HL-60/S4 treated with phorbol 12-myristate 13-acetate at 8.2 ng/mL for 4 days and 3 days (cell line): ENCODE data around the gene FAM53B.

Source experiments
- in situ Hi-C: fragments of 300-500 bp; cut with MboI; formaldehyde crosslinking; loops from 2 replicates; pipeline ENCODE4 v1.15.0; 2022; ENCODE audit warnings: low sequenced_read_pairs

FAM53B gene

DNA sequence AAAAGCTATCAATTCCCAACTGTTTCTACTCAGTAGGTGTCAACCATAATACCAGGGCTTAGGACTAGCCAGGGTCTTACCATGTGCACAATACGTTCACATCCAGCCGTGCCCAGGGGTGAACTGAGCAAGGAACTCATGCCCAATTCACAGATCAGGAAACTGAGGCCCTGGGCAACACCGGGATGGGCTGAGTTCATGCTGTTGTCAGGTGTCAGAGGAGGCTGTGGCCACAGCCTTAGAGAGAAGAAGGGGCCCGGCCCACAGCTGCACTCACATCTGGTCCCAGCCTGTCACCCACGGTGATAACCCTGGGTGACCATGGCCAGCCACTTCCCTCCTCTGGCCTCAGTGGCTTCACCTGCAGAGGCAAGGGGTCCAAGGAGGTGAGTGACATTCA, 92.0 kb downstream of the FAM53B start:
- in situ Hi-C loops: no loop called here

DNA sequence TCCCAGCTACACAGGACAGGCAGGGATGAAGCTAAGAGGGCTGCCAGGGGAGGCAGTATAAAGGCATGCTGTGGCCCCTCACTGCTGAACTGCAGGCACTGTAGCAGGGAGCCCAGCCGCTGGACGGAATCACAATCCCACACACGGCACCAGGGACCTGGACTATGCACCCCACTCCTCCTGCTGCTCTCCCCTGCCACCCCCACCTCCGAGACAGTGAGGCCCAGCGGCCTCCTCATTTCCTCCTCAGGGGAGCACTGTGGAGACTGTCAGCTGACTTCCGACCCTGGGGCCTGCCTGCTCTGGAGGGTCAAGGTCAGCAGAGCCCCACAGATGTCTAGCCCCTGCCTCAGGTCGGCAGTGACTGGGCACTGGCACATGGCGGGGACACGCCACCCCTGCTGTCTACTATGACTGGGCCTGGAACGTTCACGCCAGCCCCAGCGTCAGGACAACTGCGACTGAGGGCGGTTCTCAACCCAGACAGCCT, 92.7 kb downstream of the FAM53B start:
- in situ Hi-C loops: no loop called here

DNA sequence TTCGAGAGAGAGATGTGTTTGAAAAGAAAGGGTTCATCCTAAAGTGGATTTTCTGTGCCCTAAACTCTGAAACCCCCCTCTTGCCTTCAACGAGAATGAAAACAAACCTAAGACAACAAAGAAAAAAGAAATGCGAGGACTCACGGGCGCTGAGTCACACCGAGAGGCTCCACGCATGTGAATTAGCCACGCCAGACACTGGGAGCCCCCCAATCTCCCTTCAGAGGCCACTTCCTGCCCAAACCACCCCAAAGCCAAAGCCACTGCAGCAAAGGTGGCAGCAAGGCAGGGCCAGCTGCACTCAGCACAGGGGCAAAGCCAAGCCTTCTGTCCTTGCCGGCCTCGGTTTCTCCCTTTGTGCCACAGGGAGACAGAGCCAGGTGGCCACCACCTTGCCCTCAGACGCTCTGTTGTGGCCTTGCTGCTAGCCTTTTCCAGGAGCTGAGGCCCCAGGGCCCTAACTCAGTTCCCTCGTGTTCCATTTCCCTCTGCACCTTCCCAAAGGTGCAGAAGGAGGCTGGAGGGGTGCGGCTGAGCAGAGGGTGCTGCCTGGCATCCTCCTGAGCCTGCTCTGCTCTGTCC, 93.3 kb downstream of the FAM53B start:
- in situ Hi-C loops: no loop called here

DNA sequence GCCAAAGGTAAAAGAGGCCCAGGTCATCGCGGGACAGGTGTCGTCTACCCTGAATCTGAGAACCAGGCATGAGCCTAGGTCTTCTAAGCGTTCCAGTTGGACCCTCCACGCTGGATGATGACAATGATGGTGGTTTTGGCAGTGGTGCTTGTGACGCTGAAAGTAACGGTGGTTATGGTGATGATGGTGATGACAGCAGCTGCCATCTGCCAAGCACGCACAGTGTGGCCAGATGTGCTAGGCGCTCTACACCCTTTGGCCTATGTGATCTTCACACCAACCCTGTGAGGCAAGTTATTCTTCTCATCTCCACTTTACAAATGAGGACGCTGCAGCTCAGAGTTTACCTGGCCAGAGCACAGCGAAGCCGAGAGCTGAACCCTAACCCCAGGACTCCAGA, 93.9 kb downstream of the FAM53B start:
- in situ Hi-C loops: no loop called here

DNA sequence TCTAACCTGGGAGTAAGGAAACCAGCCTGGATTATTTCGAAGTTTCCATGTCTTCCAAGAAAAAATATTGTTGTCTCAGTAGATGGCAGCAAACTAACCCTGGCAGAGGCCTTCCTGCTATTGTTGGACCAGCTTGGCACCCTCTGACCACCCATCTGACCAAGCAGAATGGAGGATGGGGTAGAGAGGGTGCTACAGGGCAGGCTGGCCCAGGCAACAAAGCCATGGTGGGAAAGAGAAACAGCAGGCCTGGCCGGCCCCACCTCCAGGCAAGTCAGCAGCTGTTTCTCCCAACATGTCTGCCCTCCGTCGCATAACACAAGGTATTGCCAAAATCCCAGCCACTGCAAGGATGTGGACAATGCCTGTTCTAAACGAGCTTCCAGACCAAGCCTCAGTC, 95.0 kb downstream of the FAM53B start:
- in situ Hi-C loops: no loop called here

DNA sequence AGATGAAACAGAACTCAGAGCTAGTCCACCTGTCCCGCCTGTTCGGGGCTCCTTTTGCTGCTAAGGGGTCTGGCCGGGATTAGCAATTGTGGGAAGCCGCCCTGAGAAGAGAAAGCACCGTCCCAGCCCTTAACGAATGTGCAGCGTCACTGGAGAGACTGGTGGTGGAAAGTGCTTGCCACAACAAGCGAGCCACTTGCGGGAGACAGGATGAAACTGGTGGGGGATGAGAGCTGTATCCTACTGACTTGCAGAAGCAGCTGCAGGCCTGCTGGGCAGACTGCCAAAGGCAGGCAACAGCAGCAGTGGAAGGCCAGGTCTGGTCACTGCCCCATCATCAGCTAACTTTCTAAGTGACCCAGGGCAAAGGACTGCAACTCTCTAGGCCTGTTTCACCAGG, 95.4 kb downstream of the FAM53B start:
- in situ Hi-C loops: no loop called here

DNA sequence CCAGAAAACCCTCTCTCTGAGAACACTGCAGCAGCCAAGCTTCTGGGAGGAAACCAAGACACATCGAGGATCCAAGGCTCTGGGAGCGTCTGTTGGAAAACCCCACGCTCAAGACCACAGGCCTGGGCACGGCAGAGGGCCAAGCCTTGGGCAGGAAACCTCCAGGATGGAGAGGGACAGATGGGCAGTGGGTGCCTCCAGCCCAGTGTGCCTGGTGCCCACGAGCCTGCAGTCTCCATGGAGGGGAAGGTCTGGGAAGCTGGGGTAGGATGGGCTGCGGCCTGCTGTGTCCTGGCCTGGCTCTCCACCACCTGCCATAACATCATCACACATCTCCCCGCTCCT, 96.1 kb downstream of the FAM53B start:
- in situ Hi-C loops: no loop called here

DNA sequence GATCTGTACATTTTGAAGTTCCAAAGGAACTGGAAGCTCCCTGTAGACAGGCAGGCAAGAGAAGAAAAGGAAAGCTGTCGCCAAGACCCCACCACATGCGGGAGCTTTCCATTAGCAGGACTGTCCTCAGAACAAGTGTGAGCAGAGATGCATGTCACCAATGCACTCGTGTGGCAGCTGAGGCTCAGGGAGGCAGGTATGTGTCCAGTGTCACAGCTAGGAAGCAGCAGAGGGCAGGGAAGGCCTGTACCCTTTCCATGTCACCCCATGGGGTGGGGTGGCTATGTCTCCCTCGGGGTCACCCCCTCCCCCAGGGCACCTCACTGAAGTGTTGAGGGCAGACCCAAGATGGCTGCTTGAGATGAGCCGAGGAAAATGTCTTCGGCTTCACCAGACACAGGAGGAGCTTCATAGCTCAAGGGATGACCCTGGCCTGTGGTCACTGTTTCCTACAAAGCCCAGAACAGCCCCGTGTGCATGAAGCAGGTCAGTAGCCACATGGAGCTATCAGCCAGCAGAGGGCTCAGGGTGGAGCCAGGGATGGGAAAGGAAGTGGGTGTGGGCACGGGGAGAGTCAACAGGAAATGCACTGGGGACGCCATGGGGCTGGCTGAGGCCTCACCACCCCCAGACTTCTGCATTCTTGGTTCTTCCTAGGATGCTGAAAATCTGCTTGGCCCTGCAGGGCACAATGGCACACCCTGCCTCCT, 96.6 kb downstream of the FAM53B start:
- in situ Hi-C loops: no loop called here

DNA sequence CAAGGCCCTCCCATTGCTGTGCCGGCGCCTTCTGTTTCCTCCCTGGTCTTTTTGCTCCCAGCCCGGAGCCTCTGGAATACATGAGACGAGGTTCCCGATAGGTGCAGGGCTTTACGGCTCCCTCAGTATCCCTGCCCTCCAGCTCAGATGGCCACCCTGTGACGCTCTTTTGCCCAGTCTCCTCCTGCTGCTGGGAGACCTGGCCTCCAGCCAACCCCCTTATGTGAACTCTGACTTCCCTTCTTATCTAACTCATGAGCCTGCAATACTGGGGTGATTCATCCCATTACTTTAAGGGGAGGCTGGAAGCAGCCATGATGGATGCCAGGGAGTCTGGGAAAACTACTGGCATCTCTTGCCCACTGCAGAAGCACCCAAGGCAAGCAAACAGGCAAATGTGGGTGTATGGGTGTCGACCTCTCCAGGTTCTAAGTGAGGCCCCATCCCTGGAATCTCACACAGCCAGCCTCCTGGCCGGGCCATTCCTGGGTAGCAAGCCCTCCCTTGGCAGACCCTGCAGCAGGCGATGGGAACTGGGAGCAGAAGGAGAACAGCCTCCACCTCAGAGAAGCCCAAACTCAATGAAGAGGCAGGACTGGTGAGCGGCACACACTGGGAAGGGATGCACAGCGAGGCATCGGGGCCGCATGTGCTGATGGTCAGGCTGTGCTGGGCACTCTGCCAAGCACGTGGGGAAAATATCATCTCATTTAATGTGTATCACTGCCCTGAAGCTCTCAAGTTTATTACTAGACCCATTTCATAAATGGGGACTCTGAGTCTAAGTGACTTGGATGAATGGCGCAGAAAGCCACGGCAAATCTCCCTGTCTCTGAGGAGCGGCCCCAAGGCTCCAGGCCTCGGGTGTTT, 97.5 kb downstream of the FAM53B start:
- in situ Hi-C loops: no loop called here

DNA sequence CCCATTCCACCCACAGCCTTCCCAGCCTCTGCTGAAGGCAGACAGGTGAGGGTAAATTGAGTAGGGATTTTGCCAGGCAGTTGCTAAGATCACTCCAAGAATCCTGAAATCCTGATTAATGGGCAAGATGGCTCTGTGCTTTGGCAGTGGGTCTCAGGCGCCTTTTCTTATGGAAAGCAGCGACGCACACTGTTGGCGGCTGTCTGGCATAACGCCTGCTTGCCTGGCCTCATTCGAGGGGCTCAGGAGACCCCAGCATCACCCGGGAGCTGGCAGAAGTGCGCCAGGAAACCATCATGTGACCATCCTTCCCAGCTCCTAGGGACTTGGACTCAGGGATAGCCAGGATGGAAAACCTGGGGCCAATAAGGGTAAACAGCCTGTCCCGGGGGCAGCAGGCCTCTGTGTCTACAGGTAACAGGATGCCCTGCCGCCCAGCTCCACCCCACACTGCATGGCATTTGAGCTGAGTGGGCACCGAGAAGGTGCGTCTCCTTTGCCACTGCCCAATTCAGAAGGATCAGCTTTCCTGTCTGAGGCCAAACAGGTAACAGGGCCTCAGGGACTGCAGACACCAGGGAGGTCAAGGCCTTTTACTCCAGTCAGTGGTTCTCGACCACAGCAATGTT, 98.6 kb downstream of the FAM53B start:
- in situ Hi-C loops: no loop called here

DNA sequence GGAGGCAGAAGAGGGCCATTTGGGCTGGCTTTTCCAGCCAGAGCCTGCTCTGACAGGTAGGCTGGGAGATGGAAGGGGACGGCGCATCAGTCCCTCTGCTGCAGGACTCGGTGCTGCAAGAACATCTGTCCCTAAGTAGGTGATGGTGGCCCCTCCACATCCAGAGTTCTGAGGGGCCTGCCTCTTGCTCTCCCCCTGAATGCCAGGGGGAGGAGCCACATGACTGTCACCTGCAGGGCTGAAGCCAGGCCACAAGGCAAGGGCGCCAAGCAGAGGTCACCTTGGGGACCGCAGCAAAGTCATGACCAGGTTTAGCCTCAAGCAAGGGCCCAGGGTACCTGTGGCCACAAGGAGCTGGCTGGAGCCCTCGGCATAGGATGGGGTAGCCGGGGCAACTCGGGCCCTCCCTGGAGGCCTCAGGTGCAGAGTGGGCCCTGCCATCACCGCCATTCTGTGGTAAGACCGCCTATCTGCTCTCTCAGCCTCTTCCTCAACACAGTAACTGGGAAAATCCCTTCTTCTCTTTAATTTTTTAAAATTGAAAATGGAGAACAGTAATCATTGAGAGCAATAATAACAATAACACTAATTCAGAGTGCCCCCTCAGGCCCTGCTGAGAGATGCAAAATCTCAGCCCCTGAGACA, 99.3 kb downstream of the FAM53B start:
- in situ Hi-C loops: no loop called here

DNA sequence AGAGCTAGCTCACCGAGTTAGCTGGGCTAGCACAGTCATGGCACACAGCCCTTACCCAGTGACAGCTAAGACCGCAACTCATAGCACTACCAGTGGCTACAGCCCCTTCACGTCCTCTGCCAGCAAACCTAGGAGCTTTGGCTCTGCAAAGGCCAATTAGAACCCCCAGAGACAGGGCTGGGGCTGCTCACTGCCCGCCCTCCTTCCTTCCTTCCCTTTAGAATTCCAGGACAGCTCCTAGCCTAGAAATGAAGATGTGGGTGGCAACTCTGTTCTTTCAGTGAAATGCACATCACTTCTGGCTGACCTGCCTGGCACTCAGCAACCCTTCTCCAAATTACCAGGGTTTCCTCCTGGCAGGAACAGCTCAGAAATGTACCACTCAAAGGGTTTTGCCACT, 99.9 kb downstream of the FAM53B start:
- in situ Hi-C loops: no loop called here

DNA sequence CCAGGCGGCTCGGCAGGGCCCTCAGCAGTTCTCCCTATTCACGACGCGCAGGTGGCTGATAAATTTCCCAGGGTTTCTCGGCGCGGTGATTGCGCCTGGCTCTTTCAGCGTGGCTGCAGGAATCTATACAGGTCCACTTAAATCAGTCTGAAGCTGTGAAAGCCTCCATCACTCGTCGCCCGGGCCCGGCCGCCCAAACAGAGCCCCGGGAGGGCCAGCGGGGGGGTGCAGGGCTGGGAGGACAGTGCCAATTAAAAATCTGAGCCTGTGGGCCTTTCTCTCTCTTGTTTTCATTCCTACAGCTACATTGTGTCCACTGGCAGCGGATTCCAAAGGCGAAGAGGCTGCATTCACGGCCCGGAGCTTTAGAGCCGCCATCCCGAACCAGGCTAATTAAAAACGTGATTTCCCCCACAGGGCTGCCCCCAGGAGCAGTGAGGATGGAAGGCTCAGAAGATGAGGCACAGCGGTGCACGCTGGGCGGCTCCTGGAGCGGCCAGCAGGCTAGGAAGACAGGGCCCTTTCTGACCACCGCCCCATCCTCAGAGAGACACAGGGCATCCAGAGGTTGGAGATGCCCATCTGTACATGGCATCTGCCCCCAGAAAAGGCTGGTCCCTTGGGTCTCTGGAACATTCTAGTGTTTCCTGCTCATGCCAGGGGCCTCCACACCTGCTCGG, 100.7 kb downstream of the FAM53B start:
- in situ Hi-C loops: no loop called here

DNA sequence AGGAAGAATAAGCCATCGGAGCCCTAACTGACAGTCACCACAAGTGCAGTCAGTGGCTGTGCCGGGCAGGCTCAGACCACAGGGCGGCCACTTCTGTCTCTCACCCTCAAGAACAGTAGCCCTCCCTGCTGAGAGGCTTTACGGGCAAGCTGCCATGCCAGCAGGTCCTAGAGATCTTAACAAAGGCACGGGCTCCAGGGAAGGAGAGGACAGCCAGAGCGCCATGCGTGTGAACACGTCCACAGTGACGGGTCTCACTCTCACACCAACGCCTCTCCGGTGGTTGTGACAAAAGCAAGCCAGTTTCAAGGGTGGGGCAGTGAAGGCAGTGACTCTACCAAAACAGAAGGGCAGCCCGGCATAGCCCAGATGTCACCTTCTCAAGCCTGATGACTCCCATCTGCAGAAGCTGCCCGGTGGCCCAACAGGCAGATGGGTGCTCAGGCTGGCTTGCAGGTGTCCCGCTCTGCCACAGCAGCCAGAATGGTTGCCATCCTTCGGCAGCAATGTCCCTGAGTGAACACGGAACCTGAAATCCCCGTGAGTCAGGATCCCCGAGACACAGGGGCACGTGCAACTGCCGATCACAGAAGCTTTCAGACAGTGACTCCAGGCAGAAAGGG, 102.0 kb downstream of the FAM53B start:
- in situ Hi-C loops: no loop called here

DNA sequence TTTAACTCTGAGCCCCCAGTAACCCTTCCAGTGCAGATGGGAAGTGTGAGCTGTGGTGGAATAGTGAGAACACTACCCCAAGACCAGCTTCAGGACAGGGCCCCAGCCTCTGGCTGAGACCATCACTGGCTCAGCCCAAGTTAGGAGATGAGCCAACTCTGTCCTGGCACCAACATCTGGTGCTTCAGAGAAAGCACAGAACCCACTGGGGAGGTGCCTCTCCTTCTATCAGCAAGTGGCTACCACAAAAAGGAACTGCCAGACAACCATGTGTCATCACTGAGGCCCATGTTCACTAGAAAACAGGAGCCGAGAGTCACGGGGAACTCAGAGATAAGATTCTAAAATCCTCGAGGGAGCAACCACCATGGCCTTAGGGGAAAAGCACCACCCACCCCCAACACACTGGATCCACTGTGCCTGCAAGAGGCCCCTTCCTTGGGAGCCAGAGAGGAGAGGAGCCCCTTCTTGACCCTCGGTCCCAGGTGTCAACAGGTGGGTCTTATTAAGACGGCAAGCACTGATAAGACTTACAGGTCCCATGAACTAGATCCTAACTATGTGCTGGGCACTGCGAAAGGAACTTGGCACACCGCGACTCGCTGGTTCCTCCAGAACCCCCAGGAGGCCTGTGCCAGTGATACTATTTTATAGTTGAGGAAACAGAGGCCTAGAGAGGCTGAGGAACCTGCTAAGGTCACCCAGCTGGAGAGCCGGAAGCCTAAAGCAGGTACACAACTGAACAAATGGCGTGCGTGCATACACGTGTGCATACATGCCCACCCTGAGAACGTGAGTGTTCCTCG, 102.7 kb downstream of the FAM53B start:
- in situ Hi-C loops: no loop called here

DNA sequence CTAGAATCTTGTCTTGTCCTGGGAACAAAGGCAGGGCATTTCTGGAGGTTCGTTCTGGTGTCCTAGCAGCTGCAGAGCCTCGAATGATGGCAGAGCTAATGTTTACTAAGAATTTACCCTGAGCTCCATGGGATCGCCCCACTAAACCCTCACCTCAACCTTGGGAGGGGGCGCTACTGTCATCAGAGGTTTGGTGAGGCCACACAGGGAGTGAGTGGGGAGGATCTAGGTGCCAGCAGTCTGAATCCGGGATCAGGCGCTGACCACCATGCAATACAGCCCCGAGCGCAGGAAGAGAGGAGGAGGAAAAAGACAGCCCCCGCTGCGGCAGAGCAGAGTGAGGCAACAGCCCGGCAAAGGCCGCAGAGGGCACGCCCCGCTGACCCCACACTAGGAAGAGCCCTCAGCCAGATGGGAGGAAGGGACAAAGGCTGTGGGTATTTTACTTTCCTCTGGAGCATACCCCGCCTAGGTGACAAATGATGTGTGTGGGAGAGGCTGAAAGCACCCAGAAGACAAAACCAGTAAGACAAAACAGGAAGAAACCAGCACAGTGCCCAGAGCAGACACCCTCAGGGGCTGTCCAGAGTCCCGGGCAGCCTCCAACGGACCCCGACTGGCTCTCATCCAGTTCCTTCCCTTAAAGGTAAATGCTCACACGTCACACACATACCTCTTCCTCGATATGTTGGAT, 103.5 kb downstream of the FAM53B start:
- in situ Hi-C loops: no loop called here

DNA sequence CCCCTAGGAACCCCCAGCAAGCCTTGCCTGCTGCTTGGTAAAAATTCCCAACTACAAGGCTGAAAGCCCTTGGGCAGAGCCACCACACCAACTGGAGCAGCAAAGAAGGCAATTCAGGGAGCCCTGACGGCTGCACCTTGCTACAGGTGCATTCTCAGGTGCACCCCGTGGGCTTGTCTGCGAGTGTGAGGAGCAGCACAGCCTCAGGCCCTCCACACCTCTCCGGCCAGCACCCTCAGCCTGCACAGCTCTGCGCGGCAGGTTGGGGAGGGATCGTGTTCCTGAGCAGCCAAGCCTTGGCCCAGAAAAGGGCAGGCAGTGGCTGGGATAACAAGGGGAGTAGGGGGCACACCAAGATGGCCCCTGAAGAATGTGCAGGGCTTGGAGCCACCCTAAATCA, 104.1 kb downstream of the FAM53B start:
- in situ Hi-C loops: no loop called here

DNA sequence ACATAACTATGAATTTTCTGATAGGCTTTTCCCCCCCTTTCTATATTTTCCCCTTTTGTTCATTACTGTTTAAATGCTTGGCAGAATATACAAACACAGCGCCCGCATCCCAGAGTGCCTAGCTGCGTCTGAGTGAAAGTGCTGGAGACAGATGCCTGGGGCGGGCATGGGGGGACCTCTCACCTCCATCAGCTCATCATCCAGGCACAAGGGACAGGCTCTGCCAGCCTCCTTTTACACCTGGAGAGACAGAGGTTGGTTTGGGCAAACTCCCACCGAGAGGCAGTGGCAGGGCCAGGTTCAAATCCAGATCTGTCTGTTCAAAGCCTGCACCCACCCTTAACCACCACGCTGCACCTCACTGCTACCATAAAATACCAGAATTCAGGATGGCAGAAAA, 104.5 kb downstream of the FAM53B start:
- in situ Hi-C loops: no loop called here

DNA sequence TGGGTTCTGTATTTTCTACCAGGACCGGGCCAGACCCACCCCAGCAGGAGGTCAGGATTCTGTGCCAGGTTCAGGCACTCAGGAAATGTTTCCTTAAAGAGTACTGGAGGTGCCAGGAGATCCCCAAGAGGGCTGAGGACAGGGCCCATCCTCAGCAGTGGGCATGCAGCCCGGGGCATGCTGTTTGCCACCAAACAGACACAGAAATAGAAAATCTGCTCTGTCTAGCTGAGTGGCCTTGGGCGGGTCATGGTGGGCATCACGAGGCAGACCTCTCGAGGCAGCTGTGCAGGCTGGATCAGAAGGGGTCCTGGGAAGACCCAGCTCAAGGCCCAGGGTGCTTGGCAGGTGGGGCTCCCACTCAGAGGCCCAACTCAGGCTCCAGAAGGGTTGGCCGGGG, 105.0 kb downstream of the FAM53B start:
- in situ Hi-C loops: no loop called here
